ENCODE data around the gene RNASET2.
A peak's percentile ranks its signal among the peaks of the same experiment; 100 is the strongest.
"Not testable (repeated sequence)": the region's sequence is repeated elsewhere in the genome, so short reads cannot be mapped to it uniquely, and the experiment has no call there.

Gene RNASET2

GRCh38 chr6:166926748-166927147 is 29.6 kb downstream of the RNASET2 start:
- no peak for DNase-seq

- DNase-seq, result no peak
Observed at GRCh38 chr6:166925141-166925996, 31.0 kb downstream of the RNASET2 start.

DNA sequence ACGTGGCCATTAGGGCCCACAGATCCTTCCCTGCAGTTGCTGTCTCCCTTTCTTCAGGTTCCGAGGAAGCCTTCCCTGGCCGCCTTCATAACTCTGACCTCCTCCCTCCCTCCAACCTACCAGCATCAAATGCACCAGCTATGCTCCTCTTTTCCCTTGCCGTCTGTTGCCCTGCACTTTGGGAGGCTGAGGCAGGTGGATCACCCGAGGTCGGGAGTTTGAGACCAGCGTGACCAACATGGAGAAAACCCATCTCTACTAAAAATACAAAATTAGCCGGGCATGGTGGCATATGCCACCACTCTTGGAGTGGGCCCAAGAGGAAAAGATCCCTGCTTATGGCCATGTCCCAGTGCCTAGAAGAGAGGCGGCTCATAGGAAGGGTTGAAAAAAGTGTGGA is 31.8 kb downstream of the RNASET2 start:
- no peak for DNase-seq

DNA sequence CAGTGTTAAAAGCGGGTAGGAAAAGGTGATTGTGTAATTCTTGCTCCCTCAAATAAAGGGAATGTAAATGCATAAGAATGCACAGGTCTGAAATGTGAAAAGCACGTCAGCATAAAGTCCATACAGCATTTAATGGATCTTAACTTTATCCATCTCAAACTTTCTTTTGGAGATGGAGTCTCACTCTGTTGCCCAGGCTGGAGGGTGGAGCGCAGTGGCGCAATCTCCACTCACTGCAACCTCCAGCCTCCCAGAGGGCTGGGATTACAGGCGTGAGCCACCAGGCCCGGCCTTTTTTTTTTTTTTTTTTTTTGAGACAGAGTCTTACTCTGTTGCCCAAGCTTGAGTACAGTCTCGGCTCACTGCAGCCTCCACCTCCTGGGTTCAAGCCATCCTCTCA is 33.4 kb downstream of the RNASET2 start:
- DNase-seq, result no peak

GRCh38 chr6:166921570-166921969 is 34.8 kb downstream of the RNASET2 start:
- no peak for DNase-seq

GRCh38 chr6:166916824-166917223 is 39.5 kb downstream of the RNASET2 start:
- no peak for DNase-seq

GRCh38 chr6:166915484-166915883 is 40.9 kb downstream of the RNASET2 start:
- DNase-seq, result not testable (repeated sequence)

DNA sequence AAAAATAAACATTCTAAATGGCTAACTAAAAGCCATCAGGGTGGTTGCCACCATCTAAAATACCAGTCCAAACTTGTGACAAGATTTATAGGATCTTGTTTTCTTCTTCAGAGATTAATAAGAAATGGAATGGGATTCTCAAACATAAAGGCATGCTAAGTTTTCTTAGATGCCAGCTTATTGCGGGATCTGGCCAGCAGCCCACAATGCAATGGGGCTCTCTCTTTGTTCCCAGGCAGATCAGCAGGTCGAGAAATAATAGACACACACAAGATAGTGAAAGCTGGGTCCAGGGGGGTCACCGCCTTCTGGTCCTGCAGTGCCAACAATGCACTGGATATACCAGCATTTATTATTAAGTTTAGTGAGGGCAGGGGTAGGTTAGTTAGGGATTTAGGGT is 41.4 kb downstream of the RNASET2 start:
- not testable (repeated sequence) for DNase-seq

DNA sequence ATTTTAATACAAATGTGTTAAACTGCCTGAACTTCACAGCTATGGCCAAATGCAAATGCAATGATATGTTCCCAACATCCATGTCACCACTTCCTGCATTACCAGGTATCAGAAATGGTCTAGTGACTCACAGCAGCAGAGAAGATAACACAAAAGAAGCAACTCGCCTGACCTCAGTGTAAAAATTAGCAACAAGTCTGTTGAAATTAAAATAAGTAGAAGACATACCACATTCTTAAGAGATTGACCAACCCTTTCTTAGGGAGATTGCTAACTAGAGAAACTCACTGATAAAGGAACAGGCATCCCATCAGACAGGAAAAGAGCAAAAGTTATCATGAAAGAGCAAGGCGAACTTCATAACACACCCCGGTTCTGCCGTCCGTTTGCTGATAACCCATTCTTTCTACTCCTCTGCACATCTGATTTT is 45.1 kb downstream of the RNASET2 start:
- DNase-seq, result no peak

GRCh38 chr6:166910601-166911000 is 45.7 kb downstream of the RNASET2 start:
- DNase-seq, result no peak

- no peak for DNase-seq
Observed at GRCh38 chr6:166908811-166909210, 47.5 kb downstream of the RNASET2 start.

DNA sequence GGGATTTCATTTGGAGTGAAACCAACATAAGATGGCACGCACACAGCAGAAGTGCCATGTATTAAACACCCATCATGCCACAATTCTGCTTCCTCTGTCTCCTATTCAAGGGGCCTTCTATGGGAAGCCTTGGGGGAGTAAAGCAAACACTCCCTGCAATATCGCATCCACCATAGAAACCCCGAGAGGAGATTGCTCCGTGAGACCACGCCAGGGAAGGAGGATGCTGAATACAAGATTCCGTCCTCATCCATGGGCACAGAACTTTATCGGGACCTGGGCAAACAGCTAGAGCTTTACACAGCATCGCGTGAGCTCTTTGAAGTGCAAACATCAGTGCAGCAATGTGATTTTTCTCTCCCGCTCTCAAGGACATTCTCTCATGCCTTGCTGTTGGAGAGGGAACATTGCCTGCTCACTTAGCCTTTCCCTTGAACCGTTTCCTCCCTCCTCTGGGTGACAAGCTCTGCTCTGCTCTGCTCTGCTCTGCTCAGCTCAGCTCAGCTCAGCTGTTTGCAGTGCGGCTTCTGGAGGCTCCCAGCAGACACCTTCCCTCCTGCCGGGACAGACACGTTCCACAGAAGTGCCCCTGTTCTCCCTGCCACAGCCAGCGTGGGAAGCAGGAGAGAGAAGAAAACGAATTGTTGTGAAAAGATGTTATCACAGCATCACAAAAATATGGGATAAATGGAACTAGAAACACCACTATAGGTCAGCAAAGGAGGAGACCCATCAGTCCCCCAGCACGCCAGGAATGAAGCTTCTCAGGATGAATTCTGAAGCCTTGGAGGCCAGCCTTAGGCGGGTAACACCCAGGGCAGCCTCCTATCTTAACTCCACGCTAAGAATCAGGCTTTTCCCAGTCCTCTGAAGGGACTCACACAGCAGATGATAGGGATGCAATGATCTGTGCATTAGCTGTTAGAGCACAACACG is 48.2 kb downstream of the RNASET2 start:
- no peak for DNase-seq

GRCh38 chr6:166907373-166907841 is 48.9 kb downstream of the RNASET2 start:
- no peak for DNase-seq

GRCh38 chr6:166906376-166907044 is 49.8 kb downstream of the RNASET2 start:
- no peak for DNase-seq

DNA sequence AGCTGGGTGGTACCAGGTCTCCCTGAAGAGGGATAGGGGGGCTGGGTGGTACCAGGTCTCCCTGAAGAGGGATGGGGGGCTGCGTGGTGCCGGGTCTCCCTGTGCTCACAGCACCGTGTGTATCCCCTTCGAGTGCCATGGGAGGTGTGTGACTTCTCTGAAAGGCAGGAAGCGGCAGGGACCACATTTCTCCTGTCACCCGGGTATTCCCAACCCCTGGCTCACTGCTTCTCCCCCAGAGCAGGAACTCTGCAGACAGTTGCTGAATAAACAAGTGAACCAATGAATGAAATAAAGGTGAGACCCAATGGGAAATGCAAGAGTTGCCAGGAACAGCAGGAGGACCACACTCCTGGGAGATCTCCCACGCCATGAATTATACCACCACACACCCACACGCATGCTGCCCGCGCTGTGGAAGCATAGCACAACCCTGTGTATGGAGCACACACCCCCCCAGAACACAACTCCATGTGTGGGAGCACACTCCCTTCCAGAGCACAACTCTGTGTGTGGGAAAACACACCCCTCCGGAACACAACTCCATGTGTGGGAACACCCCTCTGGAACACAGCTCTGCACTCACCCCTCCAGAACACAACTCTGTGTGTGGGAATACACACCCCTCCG is 50.7 kb downstream of the RNASET2 start:
- no peak for DNase-seq

DNA sequence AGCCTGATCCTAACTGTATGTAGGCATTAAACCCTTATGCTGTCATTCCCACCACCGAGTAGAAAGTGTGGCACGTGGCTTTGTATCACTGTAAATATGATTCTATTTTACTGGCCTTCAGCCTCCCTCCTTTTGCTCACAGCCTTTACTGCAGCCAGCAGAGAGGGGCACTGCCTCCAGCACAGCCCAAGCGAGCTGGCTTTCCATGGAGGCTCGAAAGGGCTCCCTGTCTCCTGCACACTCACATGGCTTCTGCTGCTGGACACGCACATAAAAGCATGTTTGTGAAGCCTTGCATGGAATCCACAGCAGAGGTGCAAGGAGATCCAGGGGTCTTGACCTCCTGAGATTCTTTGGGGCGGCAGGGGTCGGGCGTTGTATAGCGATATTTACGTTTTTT is 51.3 kb downstream of the RNASET2 start:
- DNase-seq, result peak in 1 of 3 experiments; percentile 33

DNA sequence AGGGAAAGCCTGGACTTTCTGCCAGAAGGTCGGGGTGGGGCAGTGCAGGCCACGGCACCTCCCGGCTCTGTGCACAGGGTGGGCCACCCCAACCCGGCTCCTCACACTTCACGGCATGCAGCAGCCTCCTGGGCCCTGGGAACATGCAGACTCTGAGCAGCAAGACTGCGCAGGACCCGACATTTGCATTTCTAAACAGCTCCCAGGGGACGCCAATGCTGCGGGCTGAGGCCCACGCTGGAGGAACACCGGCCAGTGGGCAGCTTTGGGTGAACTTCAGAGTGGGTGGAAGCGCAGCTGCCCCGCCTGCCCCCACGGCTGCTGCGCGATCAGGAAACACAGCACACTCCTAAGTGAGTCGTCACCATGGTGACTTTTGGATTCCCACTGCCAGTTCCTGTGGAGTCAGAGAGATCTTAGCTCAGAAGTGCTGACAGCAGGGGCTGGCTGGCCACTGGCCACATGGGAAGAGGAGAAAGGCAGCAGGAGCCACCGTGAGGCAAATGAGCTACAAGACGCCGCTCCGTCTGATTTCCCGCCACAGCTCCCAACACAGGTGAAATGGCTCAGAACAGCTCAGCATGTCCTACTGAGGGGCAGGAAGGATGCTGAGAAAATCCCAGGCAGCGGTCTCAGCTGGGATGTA is 52.1 kb downstream of the RNASET2 start:
- DNase-seq, result peak; percentile 24 to 91 (median 74)

GRCh38 chr6:166903500-166903899 is 52.9 kb downstream of the RNASET2 start:
- no peak for DNase-seq

- DNase-seq, result no peak
Observed at GRCh38 chr6:166903027-166903426, 53.3 kb downstream of the RNASET2 start.

DNA sequence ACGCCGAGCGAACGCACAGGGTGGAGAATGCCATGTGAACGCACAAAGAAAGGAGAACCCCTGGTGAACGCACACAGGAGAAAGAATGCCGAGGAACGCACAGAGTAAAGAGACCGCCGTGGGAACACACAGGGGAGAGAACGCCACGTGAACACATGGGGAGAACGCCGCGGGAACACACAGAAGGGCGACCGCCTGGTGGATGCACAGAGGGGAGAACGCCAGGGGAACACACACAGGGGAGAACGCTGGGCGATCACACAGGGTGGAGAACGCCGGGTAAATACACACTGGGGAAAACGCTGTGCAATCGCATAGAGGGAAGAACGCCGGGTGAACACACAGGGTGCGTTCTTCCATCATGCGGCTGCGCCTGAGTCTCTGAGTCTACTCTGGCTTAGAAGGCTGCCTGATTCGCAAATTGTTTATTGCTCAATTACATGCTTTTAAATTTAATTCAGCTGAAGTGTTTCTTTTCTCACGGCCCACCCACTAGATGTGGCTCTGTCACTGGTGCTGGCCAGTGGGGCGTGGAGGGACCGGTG is 54.1 kb downstream of the RNASET2 start:
- no peak for DNase-seq

DNA sequence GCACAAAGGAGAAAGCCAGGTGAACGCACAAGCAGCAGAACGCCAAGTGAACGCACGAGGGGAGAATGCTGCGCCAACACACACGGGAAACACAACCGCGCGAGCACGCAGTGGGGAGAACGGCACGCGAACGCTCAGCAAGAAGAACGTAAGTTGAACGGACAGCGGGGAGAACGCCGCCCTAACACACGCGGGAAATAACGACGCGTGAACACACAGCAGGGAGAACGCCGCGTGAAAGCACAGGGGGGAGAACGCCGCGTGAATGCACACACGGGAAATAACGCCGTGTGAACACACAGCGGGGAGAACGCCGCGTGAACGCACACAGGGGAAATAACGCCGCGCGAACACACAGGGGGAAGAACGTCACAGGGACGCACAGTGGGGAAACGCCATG is 54.7 kb downstream of the RNASET2 start:
- no peak for DNase-seq

Measured in NCI-H1417 (cell line).